ENCODE results near the gene DYNC1LI1.

DNA sequence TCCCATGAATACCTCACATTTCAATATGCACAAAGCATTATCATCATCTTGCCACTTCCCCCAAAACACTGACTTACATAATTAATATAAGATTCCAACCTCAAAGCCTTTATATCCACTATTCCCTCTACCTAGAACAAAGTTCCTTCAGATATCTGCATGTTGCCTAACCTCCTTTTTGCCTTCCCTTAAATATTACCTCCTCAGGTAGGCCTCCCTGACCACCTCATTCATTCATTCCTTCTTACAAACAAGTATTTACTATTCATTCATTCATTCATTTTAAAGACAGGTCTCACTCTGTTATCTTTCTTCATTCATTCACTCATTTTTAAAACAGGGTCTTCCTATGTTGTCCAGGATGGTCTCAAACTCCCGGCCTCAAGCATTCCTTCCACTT is 18.6 kb downstream of the DYNC1LI1 start:
- TF ChIP-seq, protein P1, sequence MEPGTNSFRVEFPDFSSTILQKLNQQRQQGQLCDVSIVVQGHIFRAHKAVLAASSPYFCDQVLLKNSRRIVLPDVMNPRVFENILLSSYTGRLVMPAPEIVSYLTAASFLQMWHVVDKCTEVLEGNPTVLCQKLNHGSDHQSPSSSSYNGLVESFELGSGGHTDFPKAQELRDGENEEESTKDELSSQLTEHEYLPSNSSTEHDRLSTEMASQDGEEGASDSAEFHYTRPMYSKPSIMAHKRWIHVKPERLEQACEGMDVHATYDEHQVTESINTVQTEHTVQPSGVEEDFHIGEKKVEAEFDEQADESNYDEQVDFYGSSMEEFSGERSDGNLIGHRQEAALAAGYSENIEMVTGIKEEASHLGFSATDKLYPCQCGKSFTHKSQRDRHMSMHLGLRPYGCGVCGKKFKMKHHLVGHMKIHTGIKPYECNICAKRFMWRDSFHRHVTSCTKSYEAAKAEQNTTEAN (CRISPR knock-in tag; IDR thresholded peaks at IDR 0.05) = no peak
- no peak for TF ChIP-seq NFIX (CRISPR knock-in tag; IDR thresholded peaks at IDR 0.05; ENCODE audit: low read depth)
- TF ChIP-seq, protein P2, sequence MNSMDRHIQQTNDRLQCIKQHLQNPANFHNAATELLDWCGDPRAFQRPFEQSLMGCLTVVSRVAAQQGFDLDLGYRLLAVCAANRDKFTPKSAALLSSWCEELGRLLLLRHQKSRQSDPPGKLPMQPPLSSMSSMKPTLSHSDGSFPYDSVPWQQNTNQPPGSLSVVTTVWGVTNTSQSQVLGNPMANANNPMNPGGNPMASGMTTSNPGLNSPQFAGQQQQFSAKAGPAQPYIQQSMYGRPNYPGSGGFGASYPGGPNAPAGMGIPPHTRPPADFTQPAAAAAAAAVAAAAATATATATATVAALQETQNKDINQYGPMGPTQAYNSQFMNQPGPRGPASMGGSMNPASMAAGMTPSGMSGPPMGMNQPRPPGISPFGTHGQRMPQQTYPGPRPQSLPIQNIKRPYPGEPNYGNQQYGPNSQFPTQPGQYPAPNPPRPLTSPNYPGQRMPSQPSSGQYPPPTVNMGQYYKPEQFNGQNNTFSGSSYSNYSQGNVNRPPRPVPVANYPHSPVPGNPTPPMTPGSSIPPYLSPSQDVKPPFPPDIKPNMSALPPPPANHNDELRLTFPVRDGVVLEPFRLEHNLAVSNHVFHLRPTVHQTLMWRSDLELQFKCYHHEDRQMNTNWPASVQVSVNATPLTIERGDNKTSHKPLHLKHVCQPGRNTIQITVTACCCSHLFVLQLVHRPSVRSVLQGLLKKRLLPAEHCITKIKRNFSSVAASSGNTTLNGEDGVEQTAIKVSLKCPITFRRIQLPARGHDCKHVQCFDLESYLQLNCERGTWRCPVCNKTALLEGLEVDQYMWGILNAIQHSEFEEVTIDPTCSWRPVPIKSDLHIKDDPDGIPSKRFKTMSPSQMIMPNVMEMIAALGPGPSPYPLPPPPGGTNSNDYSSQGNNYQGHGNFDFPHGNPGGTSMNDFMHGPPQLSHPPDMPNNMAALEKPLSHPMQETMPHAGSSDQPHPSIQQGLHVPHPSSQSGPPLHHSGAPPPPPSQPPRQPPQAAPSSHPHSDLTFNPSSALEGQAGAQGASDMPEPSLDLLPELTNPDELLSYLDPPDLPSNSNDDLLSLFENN (IDR thresholded peaks at IDR 0.05; ENCODE audit: low read depth in 2 of 2, low read length in 2 of 2) = no peak
- TF ChIP-seq, protein P3, sequence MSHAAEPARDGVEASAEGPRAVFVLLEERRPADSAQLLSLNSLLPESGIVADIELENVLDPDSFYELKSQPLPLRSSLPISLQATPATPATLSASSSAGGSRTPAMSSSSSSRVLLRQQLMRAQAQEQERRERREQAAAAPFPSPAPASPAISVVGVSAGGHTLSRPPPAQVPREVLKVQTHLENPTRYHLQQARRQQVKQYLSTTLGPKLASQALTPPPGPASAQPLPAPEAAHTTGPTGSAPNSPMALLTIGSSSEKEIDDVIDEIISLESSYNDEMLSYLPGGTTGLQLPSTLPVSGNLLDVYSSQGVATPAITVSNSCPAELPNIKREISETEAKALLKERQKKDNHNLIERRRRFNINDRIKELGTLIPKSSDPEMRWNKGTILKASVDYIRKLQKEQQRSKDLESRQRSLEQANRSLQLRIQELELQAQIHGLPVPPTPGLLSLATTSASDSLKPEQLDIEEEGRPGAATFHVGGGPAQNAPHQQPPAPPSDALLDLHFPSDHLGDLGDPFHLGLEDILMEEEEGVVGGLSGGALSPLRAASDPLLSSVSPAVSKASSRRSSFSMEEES (CRISPR knock-in tag; IDR thresholded peaks at IDR 0.05) = no peak
- no peak for TF ChIP-seq POLR2A (conservative IDR thresholded peaks at IDR 0.05)
- TF ChIP-seq TAF15 (IDR thresholded peaks at IDR 0.05; ENCODE audit: low read depth, low read length) = no peak
- TF ChIP-seq, protein P4, sequence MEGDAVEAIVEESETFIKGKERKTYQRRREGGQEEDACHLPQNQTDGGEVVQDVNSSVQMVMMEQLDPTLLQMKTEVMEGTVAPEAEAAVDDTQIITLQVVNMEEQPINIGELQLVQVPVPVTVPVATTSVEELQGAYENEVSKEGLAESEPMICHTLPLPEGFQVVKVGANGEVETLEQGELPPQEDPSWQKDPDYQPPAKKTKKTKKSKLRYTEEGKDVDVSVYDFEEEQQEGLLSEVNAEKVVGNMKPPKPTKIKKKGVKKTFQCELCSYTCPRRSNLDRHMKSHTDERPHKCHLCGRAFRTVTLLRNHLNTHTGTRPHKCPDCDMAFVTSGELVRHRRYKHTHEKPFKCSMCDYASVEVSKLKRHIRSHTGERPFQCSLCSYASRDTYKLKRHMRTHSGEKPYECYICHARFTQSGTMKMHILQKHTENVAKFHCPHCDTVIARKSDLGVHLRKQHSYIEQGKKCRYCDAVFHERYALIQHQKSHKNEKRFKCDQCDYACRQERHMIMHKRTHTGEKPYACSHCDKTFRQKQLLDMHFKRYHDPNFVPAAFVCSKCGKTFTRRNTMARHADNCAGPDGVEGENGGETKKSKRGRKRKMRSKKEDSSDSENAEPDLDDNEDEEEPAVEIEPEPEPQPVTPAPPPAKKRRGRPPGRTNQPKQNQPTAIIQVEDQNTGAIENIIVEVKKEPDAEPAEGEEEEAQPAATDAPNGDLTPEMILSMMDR (IDR thresholded peaks at IDR 0.05 in 2 of 3, conservative IDR thresholded peaks at IDR 0.05 in 1 of 3; ENCODE audit: insufficient read depth in 2 of 3, low read depth in 1 of 3, low read length in 3 of 3) = no peak
- TF ChIP-seq, protein P5, sequence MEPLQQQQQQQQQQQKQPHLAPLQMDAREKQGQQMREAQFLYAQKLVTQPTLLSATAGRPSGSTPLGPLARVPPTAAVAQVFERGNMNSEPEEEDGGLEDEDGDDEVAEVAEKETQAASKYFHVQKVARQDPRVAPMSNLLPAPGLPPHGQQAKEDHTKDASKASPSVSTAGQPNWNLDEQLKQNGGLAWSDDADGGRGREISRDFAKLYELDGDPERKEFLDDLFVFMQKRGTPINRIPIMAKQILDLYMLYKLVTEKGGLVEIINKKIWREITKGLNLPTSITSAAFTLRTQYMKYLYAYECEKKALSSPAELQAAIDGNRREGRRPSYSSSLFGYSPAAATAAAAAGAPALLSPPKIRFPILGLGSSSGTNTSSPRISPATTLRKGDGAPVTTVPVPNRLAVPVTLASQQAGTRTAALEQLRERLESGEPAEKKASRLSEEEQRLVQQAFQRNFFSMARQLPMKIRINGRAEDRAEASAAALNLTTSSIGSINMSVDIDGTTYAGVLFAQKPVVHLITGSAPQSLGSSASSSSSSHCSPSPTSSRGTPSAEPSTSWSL (CRISPR knock-in tag; IDR thresholded peaks at IDR 0.05; ENCODE audit: borderline replicate concordance) = no peak

Measured in K562 (cell line).